ENCODE measurements around the gene KIR2DL4. TPM values are rescaled to one million over a fixed set of nuclear protein-coding genes. Genes with fewer than 3 reads are reported as not detected.
"Not testable (repeated sequence)": the region's sequence is repeated elsewhere in the genome, so short reads cannot be mapped to it uniquely, and the experiment has no call there.

Gene KIR2DL4
- polyA plus RNA-seq (2011; rRNA removed), result not detected in 2 replicates
- not detected in 2 replicates for polyA minus RNA-seq (2011; rRNA and poly(A)+ RNA removed)

GRCh38 chr19:54803410-54803809 is at the start of gene KIR2DL4:
Gene KIR2DL4 (plus strand): TSS chr19:54803610. CDS start chr19:54803652, 42 bp downstream.
- no peak for DNase-seq (ENCODE audit: low read depth)

GRCh38 chr19:54756204-54757110 is 47.0 kb upstream of the KIR2DL4 start:
- CTCF ChIA-PET, POLR2A ChIA-PET: not testable (repeated sequence)

More at GRCh38 chr19:54803410-54803809, at the start of gene KIR2DL4:
- no peaks in the 10 kb centered on the region for H3K36me3 ChIP-seq (ENCODE audit: control insufficient read depth, insufficient read depth, low read length)
- no peak for TF ChIP-seq CTCF (IDR thresholded peaks at IDR 0.05; ENCODE audit: insufficient read depth, low read depth, low read length)
- ChIA-PET POLR2A (no interaction called here), CTCF (no interaction called here)
- no peak within 1 kb of the TSS for H3K4me3 ChIP-seq (ENCODE audit: low read depth, low read length)
- H3K27me3 ChIP-seq (ENCODE audit: control insufficient read depth, insufficient read depth, low read length), result no peaks in the 10 kb centered on the region

GRCh38 chr19:54758577-54758976 is 44.8 kb upstream of the KIR2DL4 start:
- CTCF ChIA-PET; POLR2A ChIA-PET; H3K36me3 ChIP-seq (ENCODE audit: control insufficient read depth, insufficient read depth, low read length): not testable (repeated sequence)

More at GRCh38 chr19:54756204-54757110, 47.0 kb upstream of the KIR2DL4 start:
- DNase-seq (ENCODE audit: low read depth); H3K27me3 ChIP-seq (ENCODE audit: control insufficient read depth, insufficient read depth, low read length); H3K4me3 ChIP-seq (ENCODE audit: low read depth, low read length); H3K36me3 ChIP-seq (ENCODE audit: control insufficient read depth, insufficient read depth, low read length): not testable (repeated sequence)

GRCh38 chr19:54764219-54764618 is 39.2 kb upstream of the KIR2DL4 start:
- H3K36me3 ChIP-seq (ENCODE audit: control insufficient read depth, insufficient read depth, low read length); DNase-seq (ENCODE audit: low read depth); CTCF ChIA-PET; H3K27me3 ChIP-seq (ENCODE audit: control insufficient read depth, insufficient read depth, low read length); H3K4me3 ChIP-seq (ENCODE audit: low read depth, low read length); POLR2A ChIA-PET: not testable (repeated sequence)

More at GRCh38 chr19:54758577-54758976, 44.8 kb upstream of the KIR2DL4 start:
- H3K27me3 ChIP-seq (ENCODE audit: control insufficient read depth, insufficient read depth, low read length); DNase-seq (ENCODE audit: low read depth); H3K4me3 ChIP-seq (ENCODE audit: low read depth, low read length): not testable (repeated sequence)

- H3K36me3 ChIP-seq (ENCODE audit: control insufficient read depth, insufficient read depth, low read length), result not testable (repeated sequence)
These were observed 36.9 kb upstream of the KIR2DL4 start for GRCh38 chr19:54766464-54766863.

GRCh38 chr19:54769646-54770045 is 33.8 kb upstream of the KIR2DL4 start, which contains the start of gene KIR2DL1:
Gene KIR2DL1 (plus strand): TSS chr19:54769793. CDS start chr19:54769851, 58 bp downstream.
- CTCF ChIA-PET; DNase-seq (ENCODE audit: low read depth); H3K27me3 ChIP-seq (ENCODE audit: control insufficient read depth, insufficient read depth, low read length); POLR2A ChIA-PET; H3K4me3 ChIP-seq (ENCODE audit: low read depth, low read length); H3K36me3 ChIP-seq (ENCODE audit: control insufficient read depth, insufficient read depth, low read length): not testable (repeated sequence)

More at GRCh38 chr19:54766464-54766863, 36.9 kb upstream of the KIR2DL4 start:
- DNase-seq (ENCODE audit: low read depth); CTCF ChIA-PET; H3K27me3 ChIP-seq (ENCODE audit: control insufficient read depth, insufficient read depth, low read length); H3K4me3 ChIP-seq (ENCODE audit: low read depth, low read length); POLR2A ChIA-PET: not testable (repeated sequence)

- H3K36me3 ChIP-seq (ENCODE audit: control insufficient read depth, insufficient read depth, low read length); CTCF ChIA-PET; POLR2A ChIA-PET; DNase-seq (ENCODE audit: low read depth); H3K4me3 ChIP-seq (ENCODE audit: low read depth, low read length); H3K27me3 ChIP-seq (ENCODE audit: control insufficient read depth, insufficient read depth, low read length): not testable (repeated sequence)
These were observed 32.9 kb upstream of the KIR2DL4 start for GRCh38 chr19:54770511-54770910.

GRCh38 chr19:54771018-54771960 is 32.1 kb upstream of the KIR2DL4 start:
- H3K36me3 ChIP-seq (ENCODE audit: control insufficient read depth, insufficient read depth, low read length); POLR2A ChIA-PET; H3K4me3 ChIP-seq (ENCODE audit: low read depth, low read length); DNase-seq (ENCODE audit: low read depth); H3K27me3 ChIP-seq (ENCODE audit: control insufficient read depth, insufficient read depth, low read length); CTCF ChIA-PET: not testable (repeated sequence)

- H3K27me3 ChIP-seq (ENCODE audit: control insufficient read depth, insufficient read depth, low read length); CTCF ChIA-PET; H3K36me3 ChIP-seq (ENCODE audit: control insufficient read depth, insufficient read depth, low read length); POLR2A ChIA-PET; H3K4me3 ChIP-seq (ENCODE audit: low read depth, low read length); DNase-seq (ENCODE audit: low read depth): not testable (repeated sequence)
These were observed 30.7 kb upstream of the KIR2DL4 start for GRCh38 chr19:54772666-54773065.

GRCh38 chr19:54775095-54775815 is 28.2 kb upstream of the KIR2DL4 start:
- DNase-seq (ENCODE audit: low read depth); POLR2A ChIA-PET; CTCF ChIA-PET; H3K4me3 ChIP-seq (ENCODE audit: low read depth, low read length); H3K27me3 ChIP-seq (ENCODE audit: control insufficient read depth, insufficient read depth, low read length); H3K36me3 ChIP-seq (ENCODE audit: control insufficient read depth, insufficient read depth, low read length): not testable (repeated sequence)

- DNase-seq (ENCODE audit: low read depth); POLR2A ChIA-PET; H3K27me3 ChIP-seq (ENCODE audit: control insufficient read depth, insufficient read depth, low read length); H3K4me3 ChIP-seq (ENCODE audit: low read depth, low read length); CTCF ChIA-PET; H3K36me3 ChIP-seq (ENCODE audit: control insufficient read depth, insufficient read depth, low read length): not testable (repeated sequence)
These were observed 27.6 kb upstream of the KIR2DL4 start for GRCh38 chr19:54775830-54776229.

Measured in BJ (cell line).